ENCODE results near the gene EPS15.
"Not testable (repeated sequence)": the region's sequence is repeated elsewhere in the genome, so short reads cannot be mapped to it uniquely, and the experiment has no call there.

The EPS15 gene

GRCh38 chr1:51542158-51542953 is 23.3 kb upstream of the EPS15 start:
- no peak for DNase-seq (ENCODE audit: low read depth)

- DNase-seq (ENCODE audit: low read depth), result no peak
Measured at GRCh38 chr1:51541313-51542050, 22.4 kb upstream of the EPS15 start.

- DNase-seq (ENCODE audit: low read depth), result no peak
Measured at GRCh38 chr1:51537568-51537967, 18.5 kb upstream of the EPS15 start.

GRCh38 chr1:51535006-51535592 is 16.0 kb upstream of the EPS15 start:
- DNase-seq (ENCODE audit: low read depth), result peak; percentile 53

- DNase-seq (ENCODE audit: low read depth), result no peak
Measured at GRCh38 chr1:51534447-51534846, 15.4 kb upstream of the EPS15 start.

- DNase-seq (ENCODE audit: low read depth), result no peak
Measured at GRCh38 chr1:51532853-51533252, 13.8 kb upstream of the EPS15 start.

- DNase-seq (ENCODE audit: low read depth), result not testable (repeated sequence)
Measured at GRCh38 chr1:51530447-51530846, 11.4 kb upstream of the EPS15 start.

- no peak for DNase-seq (ENCODE audit: low read depth)
Measured at GRCh38 chr1:51527144-51527543, 8.1 kb upstream of the EPS15 start.

- no peak for DNase-seq (ENCODE audit: low read depth)
Measured at GRCh38 chr1:51526248-51526647, 7.2 kb upstream of the EPS15 start.

GRCh38 chr1:51525295-51525694 is 6.2 kb upstream of the EPS15 start:
- no peak for DNase-seq (ENCODE audit: low read depth)

GRCh38 chr1:51524817-51525216 is 5.8 kb upstream of the EPS15 start:
- DNase-seq (ENCODE audit: low read depth), result no peak

- no peak for DNase-seq (ENCODE audit: low read depth)
Measured at GRCh38 chr1:51523931-51524330, 4.9 kb upstream of the EPS15 start.

GRCh38 chr1:51520700-51521248 is 1.7 kb upstream of the EPS15 start:
- DNase-seq (ENCODE audit: low read depth), result no peak

GRCh38 chr1:51519865-51520699 is 1.0 kb upstream of the EPS15 start:
- DNase-seq (ENCODE audit: low read depth), result no peak

- DNase-seq (ENCODE audit: low read depth), result no peak
Measured at GRCh38 chr1:51518586-51519047, 449 bp downstream of the EPS15 start.

- no peak for DNase-seq (ENCODE audit: low read depth)
Measured at GRCh38 chr1:51518033-51518585, 957 bp downstream of the EPS15 start.

- no peak for DNase-seq (ENCODE audit: low read depth)
Measured at GRCh38 chr1:51517361-51518032, 1.6 kb downstream of the EPS15 start.

GRCh38 chr1:51516649-51517158 is 2.4 kb downstream of the EPS15 start:
- no peak for DNase-seq (ENCODE audit: low read depth)

GRCh38 chr1:51515982-51516648 is 3.0 kb downstream of the EPS15 start:
- DNase-seq (ENCODE audit: low read depth), result no peak

GRCh38 chr1:51515312-51515960 is 3.6 kb downstream of the EPS15 start:
- DNase-seq (ENCODE audit: low read depth), result no peak

All from GM04504 (cell line).